Kidney capillary endothelial cell (primary cell): ENCODE data around the gene EPDR1.

Source experiments
- DNase-seq: peaks from one replicate; pipeline ENCODE4 v3.0.0-alpha.2; 2018; ENCODE audit warnings: low spot score

EPDR1 gene

DNA sequence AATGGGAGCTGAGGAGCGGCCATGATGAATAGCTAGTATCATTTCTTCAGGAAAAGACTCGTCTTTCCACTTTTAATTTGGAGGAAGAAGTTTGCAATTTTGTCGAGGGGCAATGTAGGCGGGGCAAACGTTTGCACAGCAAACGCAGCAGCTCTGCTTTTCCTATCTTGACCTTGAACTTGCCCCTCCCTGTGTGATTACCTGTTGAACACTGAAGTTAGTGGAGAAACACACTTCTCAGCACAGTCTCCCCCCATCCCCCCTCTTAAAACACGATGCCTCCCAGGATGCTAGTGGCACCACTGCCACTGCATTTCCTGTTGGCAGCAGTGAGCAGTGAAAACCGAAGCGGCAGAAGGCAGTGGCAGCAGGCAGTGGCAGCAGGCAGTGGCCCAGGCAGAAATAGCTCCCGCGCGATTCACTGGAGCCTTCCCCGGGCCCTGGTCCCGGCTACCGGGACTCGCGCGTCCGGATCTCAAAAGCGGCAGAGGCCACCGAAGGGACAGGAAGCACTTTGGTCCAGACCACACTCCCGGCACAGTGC is at the start of gene EPDR1:
Gene EPDR1, plus strand, starts transcription at position 336 of the 544 bp plus-strand sequence. CDS start 300 bp downstream, outside the sequence.
- peak; percentile 38 for DNase-seq

DNA sequence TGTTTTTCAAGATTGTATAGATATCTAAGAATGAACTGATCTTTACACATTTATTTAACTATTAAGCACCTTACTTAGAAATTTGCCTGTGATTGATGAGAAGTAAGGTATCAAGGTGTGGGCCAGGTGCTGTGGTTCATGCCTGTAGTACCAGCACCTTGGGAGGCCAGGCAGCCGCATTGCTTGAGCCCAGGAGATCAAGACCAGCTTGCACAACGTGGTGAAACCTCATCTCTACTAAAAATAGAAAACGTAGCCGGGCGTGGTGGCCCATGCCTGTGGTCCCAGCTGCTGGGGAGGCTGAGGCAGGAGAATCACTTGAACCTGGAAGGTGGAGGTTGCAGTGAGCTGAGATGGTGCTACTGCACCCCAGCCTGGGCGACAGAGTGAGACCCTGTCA is 38.4 kb upstream of the EPDR1 start:
- DNase-seq, result no peak

DNA sequence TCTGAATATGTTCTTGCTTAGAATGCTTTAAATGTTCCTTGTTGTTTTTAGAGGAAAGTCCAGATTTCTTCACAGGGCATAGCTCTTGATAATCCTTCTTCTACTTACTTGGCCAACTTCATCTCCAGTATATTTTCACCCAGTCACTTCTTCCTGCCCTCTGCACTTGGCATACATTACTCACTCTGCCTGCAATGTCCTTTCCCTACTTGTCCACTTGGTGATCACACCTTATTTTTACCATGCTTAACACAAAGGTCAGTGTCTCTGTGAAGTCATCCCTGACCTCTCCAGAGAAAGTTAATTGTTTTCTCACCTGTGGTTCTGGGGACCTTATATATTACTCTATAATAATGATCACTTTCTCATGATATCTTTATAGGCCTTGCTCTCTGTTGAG is 27.1 kb upstream of the EPDR1 start:
- DNase-seq, result no peak

DNA sequence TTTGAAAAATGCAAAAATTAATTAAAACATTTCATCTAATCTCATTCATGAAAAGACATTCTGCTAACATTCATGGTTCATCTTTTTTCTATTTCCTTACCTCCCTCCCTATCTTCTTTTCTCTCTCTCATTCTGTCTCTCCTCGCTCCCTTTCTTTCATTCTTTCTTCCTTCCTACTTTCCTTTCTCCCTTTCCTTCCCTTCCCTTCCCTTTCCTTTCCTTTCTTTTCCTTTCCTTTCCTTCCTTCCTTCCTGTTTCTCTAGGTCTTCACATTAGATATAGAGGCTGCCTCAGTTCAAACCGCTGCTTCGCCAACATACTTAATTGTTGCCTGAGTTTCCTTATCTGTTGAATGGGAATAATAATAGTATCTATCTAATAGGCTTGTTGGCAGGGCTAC is 25.8 kb upstream of the EPDR1 start:
- no peak for DNase-seq

DNA sequence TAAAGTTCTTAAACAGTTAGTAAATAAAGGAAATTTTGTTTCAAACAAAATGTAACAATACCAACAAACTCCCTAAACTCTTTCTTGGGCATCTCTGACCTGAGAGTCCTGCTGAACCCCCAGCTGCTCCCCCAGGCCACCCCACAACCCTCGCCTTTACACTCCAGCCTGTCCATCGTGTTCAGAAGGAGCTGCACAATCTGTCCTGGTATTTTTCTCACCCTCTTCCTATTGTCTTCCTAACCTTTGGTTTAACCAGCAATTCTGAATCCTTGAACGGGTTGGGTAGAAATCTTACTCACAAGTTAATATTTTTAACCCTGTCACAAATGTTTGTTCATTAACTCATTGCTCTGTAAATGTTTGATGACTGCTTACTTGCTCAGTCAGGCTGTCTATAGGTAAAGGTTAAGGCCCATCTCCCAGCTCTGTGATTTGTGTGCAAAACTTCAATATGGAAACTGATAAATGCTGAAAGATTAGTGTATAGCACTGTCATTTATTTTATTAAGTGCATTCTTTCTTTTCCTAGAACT is 20.7 kb upstream of the EPDR1 start:
- DNase-seq, result no peak

DNA sequence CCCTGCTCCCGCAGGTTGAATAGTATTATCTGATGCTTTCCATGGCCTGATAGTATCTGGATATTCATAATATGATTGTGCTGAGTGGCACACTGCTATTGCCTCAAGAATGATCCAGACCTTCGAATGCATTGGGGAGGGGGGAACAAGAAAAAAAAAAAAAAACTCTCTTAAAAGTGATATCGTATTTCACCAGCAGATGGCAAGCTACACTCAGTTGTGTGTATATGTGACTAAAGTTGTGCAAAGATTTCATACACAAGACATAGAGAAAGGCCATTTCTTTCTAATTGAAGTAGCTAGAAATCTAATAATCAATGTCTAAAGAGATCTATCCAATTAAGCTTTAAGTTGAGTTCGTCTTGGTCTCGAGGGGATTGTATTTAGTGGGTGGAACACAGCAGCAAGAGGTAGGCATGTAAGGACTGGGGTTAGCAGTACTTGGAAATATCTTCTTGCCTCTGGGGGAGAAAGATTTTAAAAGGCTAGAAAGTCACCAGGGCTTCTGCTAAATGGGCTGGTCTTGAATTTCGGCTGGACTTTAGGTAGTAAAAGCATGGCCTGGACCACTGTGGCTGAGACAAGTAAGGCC is 19.1 kb upstream of the EPDR1 start:
- no peak for DNase-seq

DNA sequence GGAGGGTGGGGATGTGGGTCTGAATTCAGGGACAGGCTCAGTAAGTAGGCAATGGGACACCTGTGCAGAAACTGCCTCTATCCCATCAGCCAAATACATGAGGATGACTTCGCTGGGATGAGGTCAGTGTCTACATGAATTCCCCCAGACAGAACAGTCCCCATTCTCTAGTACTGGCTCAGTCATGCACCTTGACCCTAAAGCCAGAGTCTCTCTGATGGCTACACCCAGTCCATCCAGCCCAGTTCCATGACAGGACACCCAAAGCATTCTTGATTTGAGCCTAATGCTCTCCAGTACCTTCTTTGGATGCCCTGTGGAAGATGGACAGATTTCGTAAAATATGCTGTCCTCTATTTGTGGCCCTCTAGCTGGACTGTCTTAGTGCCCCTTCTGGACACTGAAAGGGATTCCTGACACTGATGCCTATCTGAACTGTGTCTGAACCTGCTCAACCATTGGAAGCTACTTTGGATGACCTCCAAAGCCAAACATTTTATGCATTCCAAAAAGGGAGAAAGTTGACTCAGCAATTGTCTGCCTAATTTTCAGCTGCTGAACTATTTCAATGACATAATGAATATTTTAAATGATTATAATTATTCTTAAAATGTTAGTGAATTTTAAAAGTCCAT is 18.4 kb upstream of the EPDR1 start:
- no peak for DNase-seq

DNA sequence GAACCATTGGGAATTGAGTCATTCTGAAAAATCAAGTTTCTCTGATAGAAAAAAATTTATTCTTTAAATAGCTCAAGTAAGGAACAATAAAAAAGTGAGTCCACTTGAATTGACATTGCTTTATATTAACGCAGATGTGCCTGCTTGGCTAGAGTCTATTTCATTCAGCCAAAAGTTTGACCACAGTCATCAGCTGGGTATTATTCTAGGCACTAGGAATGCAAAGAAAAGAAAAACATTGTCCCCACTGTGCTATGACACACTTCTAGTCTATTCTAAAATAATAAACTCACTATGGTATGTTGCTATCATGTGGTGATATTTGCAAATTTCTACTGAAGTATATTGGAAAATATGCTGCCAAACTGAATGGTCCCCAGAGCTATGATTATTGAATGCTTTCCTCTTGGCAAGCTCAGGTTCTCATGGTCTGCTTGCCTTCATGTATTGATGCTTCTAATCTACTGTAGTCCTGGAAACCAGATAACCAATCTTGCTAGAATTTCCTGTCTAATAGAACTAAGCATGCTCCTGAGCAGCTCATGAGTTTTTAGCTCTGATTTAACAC is 12.1 kb upstream of the EPDR1 start:
- DNase-seq, result no peak

DNA sequence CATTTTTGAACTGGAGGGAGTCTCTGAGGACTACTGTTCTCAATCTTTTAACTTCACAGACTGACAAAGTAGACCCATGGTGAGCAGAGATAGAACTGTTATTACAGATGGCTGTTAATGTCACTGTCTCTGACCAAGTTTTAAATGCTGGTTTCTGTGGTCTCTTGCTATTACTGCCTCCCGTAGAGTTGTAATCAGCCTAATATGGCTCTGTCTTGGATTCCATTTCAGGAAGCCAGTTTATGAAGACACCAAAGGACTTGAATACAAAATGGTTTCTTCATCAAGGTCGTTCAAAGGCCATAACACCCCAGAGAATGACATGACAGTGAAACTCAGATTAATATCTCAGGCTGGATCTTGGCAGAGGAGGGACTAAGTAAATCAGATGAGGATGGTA is 7.7 kb upstream of the EPDR1 start:
- DNase-seq, result no peak

DNA sequence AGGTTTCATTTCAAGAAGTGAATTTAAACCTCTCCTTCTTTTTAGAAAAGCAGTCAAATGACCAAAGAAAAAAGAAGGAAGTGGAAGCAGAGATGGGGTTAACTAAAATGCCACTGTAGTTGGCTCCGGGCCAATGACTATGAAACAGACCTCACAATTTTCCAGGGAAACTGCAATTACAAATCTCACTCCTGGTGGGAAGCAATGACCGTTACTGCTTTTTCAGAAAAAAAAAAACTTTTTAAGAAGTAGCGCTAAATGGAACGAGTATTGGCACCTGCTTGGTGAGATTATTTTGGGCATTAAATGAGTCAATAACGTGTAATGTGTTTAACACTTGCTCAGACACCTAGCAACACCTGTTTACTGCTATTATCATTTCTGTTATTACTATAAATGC is 5.0 kb upstream of the EPDR1 start:
- DNase-seq, result no peak

DNA sequence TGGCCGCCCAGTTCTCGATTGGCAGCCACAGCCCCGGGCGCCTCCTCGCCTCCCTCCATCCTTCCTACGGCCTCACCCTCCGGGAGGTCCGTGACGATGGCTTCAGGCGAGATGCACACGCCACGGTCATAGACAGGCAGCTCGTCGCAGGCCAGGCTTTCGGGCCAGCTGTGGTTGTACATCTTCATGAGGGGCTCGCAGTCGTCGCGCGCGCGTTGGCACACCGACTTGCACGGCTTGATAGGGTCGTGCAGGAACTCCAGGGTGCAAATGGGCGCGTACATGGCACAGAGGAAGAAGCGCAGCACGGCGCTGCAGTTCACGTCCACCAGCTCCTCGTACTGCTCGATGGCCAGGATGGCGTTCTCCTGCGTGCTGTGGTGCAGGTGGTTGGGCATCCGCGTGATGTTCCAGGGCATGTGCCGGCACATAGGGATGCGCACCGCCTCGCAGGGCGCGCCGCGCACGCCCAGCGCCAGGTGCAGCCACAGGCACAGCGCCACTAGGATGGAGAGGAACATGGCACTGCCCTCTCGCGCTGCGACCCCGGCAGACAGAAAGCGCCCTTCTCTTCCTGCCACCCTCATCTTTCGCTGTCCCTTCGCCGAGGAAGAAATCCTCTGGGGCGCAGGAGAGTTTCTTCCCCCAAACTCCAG is 4.3 kb upstream of the EPDR1 start:
- no peak for DNase-seq

DNA sequence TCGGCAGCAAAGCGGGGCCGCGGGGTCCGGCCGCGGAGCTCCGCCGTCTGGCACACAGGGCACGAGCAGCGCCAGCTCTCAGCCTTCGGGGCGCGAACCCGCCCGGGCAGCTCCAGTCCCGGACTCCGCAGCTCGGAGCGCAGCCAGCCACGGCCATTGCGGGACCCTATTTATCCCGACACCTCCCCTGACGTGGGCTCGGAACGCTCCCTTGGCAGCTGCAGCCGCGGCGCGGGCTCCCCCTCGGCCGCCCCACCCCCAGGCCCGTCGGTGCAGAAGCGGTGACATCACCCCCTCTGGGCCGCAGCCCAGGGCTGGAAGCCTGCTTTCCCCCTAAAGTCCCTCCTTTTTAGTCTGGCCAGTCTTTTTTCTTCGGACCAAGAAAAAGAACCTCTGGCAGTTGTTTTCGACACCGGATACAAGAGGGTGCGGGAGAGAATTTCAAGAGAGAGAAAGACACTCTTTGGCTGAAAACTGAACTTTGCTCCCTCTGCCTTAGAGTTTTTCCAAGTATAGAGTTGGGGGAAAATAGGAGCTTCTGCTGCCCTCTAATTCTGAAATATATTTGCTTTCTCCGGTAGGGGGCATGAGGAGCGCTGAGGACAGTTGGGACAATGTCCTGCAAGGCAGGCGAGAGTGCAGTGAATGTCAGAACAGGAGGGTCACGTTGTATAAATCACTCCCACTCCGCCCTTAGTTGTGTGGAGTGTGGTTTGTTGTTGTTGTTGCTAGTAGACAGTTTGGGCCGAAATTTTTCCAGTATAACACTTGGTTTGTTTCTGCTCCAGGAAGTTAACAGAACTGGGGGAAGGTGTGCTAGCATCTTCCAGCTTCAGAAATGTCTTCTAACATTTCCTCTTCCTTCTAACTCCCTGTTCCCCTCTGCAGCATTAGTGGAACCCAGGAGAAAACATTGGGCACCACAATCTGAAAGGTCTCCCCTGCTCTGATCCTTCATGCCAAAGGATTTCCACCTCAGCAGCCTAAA is 3.5 kb upstream of the EPDR1 start, which contains the start of gene SFRP4:
Gene SFRP4, minus strand, starts transcription at position 145 of the 988 bp plus-strand sequence. CDS start 280 bp downstream, outside the sequence.
- DNase-seq, result peak; percentile 50

DNA sequence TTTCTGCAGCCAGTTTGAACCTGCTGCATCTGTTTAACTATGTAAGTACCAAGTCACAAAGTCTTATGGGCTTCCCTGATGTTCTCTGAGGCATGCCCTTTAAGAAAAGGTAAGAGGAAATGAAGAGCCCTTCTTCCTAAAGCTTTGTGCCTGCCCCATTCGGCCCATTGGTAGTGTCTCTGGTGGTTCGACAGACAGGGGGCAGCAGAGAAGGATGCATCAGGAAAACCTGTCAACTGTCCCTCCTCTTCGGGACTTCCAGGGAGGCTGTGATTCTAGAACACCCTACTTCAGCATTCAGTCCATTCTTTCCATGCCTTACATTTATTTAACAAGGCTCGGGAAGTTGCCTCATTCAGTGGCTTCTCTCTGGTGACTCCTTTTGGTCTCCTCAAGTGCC is 1.9 kb upstream of the EPDR1 start:
- no peak for DNase-seq

DNA sequence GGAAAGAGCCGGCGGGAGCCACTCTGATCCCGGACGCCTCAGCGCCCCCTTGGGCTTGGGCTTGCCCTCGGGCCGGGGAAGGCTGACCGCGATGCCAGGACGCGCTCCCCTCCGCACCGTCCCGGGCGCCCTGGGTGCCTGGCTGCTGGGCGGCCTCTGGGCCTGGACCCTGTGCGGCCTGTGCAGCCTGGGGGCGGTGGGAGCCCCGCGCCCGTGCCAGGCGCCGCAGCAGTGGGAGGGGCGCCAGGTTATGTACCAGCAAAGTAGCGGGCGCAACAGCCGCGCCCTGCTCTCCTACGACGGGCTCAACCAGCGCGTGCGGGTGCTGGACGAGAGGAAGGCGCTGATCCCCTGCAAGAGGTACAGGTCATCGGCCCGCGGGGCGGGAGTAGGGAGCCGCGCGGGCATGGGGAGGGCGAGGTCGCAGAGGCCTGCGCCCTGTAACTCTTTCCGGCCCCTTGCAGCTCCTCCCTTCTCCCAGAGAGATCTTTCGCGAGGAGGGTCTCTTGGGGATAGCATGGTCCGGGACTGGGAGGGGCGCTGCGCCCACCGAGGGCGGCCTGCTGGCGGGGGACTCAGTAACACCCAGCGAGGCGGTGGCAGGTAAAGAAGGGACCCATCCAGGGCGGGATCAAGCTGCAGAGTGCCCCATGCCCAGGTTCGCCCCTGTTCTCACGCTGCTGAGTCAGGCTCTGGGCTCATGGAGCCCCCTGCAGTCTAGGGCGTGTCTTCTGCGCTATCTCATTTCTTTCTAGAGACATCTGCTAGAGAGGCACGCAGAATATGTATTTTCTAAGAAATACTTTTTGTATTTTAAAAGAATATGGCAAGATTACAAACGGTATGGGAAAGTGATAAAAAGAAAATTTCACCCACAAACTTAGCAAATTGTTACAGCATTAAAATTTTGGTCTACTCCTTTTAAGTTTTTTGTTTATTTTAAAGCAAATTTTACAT is 687 bp downstream of the EPDR1 start:
- DNase-seq, result no peak

DNA sequence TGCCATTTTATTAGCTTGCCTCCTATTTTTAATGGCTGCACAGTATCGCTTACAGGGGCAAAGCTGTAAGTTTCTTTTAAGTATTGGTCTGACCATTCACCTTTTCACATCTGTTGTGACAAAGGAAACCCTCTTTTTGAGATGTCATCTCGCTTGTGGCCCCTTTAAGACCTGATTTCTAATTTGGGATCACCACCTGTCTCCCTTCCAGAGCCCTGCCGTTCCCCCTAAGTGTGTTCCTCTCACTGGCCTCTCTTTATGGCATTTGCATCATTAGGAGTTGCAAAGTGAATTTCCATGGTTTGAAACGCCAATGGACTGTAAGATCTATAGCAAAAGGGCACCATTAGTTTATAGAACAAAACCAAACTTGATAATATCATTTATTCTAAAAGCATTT is 1.4 kb downstream of the EPDR1 start:
- no peak for DNase-seq

DNA sequence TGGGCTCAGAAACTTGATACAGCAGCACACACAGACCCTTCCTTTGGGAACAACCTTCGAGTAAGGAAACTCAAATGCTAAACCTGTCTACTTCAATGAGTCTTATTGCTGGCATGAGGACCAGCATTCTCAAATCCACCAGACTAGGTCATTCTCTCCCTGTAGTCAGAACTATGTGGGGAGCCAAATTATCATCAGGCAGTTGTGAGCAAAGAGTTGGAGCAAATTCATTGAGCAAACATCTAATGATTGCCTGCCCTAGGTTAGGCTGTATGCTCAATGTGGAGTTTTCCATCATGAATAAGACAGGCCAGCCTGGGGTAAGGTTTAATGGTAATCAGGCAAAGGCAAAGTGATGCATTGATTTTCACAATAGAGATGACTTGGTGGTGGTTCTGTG is 3.6 kb downstream of the EPDR1 start:
- DNase-seq, result no peak

DNA sequence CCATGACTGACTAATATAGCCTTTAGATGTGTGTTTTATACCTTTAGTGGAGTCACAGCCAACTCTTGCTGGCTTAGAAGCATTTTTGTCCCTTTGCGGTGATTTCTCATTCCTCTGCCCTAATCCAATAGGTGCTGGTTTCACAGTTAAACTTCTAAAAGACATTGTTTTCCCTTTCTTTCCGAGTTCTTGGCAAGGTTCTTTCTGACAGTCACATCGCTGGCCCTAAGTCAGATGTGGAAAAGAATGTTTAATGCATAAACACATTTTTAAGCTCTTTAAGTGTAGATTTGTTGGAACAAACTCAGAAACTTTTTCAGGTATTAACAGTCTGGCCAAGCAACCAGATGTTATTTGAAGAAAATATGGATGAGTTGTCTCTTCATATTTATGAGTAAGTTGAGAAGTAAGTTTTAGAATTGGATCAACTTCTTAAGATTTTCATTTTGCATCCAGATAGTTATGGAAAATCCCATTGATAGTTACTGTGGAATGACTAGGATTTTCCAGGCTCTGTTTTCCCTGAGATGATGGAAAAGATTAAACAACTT is 4.1 kb downstream of the EPDR1 start:
- DNase-seq, result no peak

DNA sequence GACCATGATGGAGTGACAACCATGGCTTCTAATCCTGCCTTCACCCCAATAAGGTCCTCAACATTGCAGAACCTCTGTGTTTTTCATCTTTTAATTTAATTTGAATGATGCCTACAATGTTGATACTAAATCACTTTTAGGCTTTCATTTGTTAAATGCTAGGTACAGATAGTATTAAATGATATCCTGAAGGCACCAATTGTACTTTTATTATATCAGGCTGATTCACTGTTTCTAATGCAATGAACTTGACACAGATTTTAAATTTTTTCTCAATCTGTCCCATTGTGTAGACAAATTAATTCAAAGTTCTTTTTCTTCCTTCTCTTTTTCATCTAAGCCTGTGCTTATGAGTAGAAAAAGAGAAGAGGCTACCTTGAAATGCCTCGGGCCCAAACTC is 5.2 kb downstream of the EPDR1 start:
- DNase-seq, result no peak

DNA sequence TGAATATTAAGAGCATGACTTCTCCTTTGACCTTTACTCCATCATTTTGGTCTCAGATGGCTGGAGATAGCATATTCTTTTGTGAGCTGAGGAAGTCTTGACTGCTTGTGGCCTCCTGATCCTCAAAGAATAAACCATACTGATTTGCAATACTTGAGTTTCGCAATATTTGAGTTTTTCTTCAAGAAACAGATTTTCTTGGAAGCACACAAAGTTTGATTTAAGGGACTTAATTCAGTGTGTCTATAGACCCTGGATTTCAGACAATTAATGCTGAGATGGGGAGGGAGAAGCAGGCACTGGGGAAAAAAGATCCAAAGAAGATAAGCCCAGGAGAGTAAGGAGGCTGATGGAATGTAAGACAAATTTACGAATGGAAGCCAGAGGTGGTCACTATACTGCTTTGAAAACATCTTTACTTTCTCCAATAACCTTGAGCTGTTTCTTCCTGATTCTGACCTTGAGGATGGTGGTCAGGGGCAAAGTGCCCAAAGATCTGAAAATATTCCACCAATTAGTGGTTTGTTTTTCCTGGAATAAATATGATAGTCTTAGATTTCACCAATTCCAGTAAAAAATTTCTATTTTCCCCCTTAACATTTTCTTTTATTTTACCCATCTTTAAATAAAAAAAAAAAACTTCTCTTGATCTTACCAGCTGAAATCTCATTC is 7.5 kb downstream of the EPDR1 start:
- DNase-seq, result no peak
